Lower leg skin (tissue), 4 donors: ENCODE data around the gene PDE6B. TPM values are rescaled to one million over a fixed set of nuclear protein-coding genes. Genes with fewer than 3 reads are reported as not detected.

Experiments used
- DNase-seq, 2 donors: peaks; one replicate each; pipeline ENCODE4 v3.0.0-alpha.2; 2019; ENCODE audit warnings: low spot score in 2 of 2
- H3K4me3 ChIP-seq: fragments of 200-600 bp; sonication (generic); 2 replicates; pipeline ENCODE4 v1.5.1; 2017; ENCODE audit warnings: mild to moderate bottlenecking, low read depth; ENCODE audit not compliant: poor library complexity, severe bottlenecking
- POLR2A ChIP-seq, 2 donors: fragments of 450-650 bp; IDR thresholded peaks; one replicate each; pipeline ENCODE4 v1.6.1; 2016 to 2017; ENCODE audit warnings: antibody characterized with exemption in 2 of 2, mild to moderate bottlenecking in 1 of 2, moderate library complexity in 1 of 2
- WGBS, 2 donors: methylation state at CpG; one replicate each; pipeline ENCODE4 v1.1.5; 2018; 5-methylcytosine and 5-hydroxymethylcytosine counted together
- intact Hi-C: fragments of 100-400 bp; cut with DNase I; formaldehyde crosslinking; loops from one replicate; pipeline ENCODE4 v1.15.0; 2023; ENCODE audit warnings: low total_unique reads
- total RNA-seq, 4 donors: library from RNA; depleted of rRNA; stranded (reverse); fragments of >200 nt; gene quantifications; one replicate each; pipeline ENCODE4 v1.1.0, GENCODE V29; 2016
- TF ChIP-seq, protein P1 (sequence below), 3 donors: fragments of 450-650 bp; IDR thresholded peaks; one replicate each; pipeline ENCODE4 v1.5.1; 2016; ENCODE audit warnings: antibody characterized with exemption in 3 of 3, mild to moderate bottlenecking in 3 of 3, moderate library complexity in 2 of 3

PDE6B gene
- total RNA-seq, 4 donors from 2014 or later, result 0.59 to 1.5 TPM; not detected in 2

DNA sequence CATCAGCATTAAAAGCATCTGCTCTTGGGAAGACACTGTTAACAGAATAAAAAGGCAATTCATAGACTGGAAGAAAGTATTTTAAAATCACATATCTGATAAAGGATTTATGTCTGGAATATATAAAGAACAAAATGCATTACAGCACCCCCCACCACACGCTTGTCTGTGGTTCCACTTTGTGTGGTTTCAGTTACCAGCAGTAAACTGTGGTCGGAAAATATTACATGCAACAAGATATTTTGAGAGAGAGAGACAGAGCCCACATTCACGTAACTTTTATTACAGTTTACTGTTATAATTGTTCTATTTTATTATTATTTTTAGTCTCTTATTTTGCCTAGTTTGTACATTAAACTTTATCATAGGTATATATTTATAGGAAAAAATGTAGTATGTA, 21.2 kb upstream of the PDE6B start:
- H3K4me3 ChIP-seq, result no peak overlapping the region
- intact Hi-C loops, result no loop called here
- no peak for TF ChIP-seq POLR2A (IDR thresholded peaks at IDR 0.05)
- TF ChIP-seq, protein P1, sequence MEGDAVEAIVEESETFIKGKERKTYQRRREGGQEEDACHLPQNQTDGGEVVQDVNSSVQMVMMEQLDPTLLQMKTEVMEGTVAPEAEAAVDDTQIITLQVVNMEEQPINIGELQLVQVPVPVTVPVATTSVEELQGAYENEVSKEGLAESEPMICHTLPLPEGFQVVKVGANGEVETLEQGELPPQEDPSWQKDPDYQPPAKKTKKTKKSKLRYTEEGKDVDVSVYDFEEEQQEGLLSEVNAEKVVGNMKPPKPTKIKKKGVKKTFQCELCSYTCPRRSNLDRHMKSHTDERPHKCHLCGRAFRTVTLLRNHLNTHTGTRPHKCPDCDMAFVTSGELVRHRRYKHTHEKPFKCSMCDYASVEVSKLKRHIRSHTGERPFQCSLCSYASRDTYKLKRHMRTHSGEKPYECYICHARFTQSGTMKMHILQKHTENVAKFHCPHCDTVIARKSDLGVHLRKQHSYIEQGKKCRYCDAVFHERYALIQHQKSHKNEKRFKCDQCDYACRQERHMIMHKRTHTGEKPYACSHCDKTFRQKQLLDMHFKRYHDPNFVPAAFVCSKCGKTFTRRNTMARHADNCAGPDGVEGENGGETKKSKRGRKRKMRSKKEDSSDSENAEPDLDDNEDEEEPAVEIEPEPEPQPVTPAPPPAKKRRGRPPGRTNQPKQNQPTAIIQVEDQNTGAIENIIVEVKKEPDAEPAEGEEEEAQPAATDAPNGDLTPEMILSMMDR (IDR thresholded peaks at IDR 0.05), result no peak
- DNase-seq, result no peak
- WGBS, 2 donors, result 49 to 58% methylated on average over 3 of the region's 3 CpGs

DNA sequence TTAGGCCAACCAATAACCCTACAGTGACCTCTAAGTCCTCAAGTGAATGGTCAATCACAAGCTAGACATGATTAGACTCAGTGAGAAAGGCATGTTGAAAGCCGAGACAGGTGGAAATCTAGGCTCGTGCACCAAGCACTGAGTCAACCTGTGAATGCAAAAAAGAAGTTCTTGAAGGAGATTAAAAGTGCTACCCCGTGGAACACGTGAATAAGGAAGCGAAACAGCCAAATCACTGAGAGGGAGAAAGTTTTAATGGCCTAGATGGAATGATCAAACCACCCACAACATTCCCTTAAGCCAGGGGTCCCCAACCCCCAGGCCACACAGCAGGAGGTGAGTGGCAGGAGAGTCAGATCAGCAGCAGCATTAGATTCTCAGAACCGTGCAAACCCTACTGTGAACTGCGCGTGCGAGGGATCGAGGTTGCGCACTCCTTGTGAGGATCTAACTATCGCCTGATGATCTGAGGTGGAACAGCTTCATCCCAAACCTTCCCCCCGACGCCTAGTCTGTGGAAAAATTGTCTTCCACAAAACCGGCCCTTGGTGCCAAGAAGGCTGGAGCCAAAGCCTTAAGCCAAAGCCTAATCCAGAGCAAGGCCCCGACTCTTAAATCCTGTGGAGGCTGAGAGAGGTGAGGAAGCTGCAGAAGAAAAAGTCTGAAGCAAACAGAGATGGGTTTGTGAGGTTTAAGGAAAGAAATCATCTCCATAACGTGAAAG, 19.5 kb upstream of the PDE6B start:
- intact Hi-C loops, result no loop called here
- peak in 1 of 2 donors; percentile 67 for DNase-seq
- no peak overlapping the region for H3K4me3 ChIP-seq
- TF ChIP-seq, protein P1 (IDR thresholded peaks at IDR 0.05), result no peak
- TF ChIP-seq POLR2A (IDR thresholded peaks at IDR 0.05), result no peak
- WGBS, 2 donors, result 85 to 87% methylated on average over 17 of the region's 17 CpGs

DNA sequence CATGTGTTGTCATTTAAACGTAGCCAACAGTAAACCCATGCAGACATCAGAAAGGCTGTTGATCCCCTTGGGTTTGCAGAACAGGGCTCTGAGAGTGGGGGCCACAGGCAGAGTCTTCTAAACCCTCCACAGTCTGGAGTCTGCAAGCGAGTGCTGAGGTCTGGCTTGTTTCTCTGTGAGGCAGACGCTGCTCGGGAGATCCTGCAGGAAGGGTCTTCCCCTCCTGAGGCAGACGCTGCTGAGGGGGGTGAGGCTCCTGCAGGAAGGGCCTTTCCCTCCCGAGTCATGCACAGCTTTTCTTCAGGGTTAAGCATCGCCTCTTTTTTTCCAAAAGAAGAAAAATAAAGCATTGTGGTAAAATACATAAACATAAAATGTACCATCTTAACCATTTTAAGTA, 17.1 kb upstream of the PDE6B start:
- WGBS, 2 donors, result 45 to 57% methylated on average over 7 of the region's 7 CpGs
- no peak for TF ChIP-seq POLR2A (IDR thresholded peaks at IDR 0.05)
- TF ChIP-seq, protein P1 (IDR thresholded peaks at IDR 0.05), result no peak
- intact Hi-C loops, result no loop called here
- no peak for DNase-seq
- H3K4me3 ChIP-seq, result no peak overlapping the region

DNA sequence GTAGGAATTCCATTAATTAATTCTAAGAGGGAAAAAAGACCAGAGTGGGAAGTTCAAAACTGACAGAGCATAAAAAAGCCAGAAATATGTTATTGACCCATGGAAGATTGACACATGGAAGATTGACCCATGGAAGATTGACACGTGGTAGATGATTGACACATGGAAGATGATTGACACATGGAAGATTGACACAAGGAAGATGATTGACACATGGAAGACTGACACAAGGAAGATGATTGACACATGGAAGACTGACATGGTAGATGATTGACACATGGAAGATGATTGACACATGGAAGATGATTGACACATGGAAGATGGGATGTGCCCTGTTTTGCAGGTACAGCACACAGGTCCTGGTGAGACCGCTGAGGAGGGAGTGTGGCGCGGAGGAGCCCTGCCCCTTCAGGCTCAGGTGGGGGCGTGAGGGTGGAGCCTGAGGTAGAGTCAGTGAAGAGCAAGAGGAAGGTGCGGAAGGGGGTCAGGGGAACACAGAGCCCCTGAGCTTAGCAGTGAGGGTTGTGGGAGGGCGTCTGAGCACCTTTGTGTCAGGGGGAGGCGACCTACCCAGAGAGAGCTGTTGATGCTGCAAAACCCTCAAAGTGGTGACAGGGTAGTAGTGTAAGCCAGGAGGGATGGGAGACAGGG, 15.8 kb upstream of the PDE6B start:
- H3K4me3 ChIP-seq, result no peak overlapping the region
- TF ChIP-seq POLR2A (IDR thresholded peaks at IDR 0.05), result no peak
- TF ChIP-seq, protein P1 (IDR thresholded peaks at IDR 0.05), result no peak
- 78 to 84% methylated on average over 8 of the region's 8 CpGs for WGBS, 2 donors
- DNase-seq, result peak in 1 of 2 donors; percentile 65
- intact Hi-C loops, result no loop called here

DNA sequence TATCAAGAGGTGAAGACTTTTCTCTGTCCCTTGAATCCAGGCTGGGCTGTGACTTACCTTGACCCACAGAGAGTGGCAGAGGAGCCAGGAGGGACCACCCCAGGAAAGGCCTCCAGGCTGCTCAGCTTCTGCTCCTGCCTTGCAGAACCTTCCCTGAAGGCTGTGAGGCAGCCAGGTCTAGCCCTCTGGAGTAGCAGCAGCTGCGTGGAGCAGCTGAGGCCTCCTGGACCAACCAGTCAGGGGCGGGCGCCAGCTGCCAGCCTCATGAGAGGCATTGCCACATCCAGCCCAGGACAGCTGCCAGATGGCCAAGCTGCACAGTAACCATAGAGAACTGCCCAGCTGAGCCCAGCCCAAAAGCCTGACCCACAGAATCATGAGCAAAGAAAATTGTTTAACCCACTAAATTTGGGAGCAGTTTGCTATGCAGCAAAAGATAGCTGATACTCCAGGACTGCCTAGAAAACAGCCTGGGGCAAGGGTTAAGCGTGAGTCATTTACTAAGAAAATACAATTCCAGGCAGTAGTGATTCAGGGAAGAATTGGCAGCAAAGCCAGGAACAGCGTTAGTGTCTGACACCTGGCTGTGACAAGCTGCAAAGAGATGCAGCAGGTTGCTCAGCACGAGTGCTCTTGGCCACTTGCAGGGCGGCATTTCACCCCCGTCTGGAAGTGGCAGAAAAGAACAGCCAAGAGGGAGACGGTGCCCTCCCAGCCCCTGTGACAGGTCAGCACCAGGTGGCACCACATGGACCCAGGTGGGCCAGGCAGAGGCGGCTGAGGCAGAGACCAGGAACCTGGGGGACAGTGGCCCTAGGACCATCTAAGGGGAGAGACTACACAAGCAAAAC, 14.7 kb upstream of the PDE6B start:
- DNase-seq, result peak; percentile 26 to 82
- TF ChIP-seq, protein P1 (IDR thresholded peaks at IDR 0.05), result no peak
- no peak for TF ChIP-seq POLR2A (IDR thresholded peaks at IDR 0.05)
- H3K4me3 ChIP-seq, result no peak overlapping the region
- intact Hi-C loops, result no loop called here
- WGBS, 2 donors, result 32 to 34% methylated on average over 10 of the region's 10 CpGs
